H9 (cell line): Measurements from ENCODE around the gene LSM2. TPM values are rescaled to one million over a fixed set of nuclear protein-coding genes. Genes with fewer than 3 reads are reported as not detected.

Source experiments
- DNase-seq: peaks from one replicate; pipeline ENCODE4 v3.0.0-alpha.2; 2017
- H2AFZ ChIP-seq: one replicate; pipeline ENCODE4 v1.6.1; 2013; ENCODE audit warnings: mild to moderate bottlenecking, low read length, control low read depth, moderate library complexity
- H2AK5ac ChIP-seq: 2 replicates; pipeline ENCODE4 v1.6.1; 2013; ENCODE audit warnings: low read length, control low read depth, mixed read lengths; ENCODE audit not compliant: insufficient read length
- H2BK120ac ChIP-seq: one replicate; pipeline ENCODE4 v1.6.1; 2013; ENCODE audit warnings: low read depth, mild to moderate bottlenecking, low read length, control low read depth, inconsistent platforms; ENCODE audit not compliant: poor library complexity, severe bottlenecking
- H2BK12ac ChIP-seq: 2 replicates; pipeline ENCODE4 v1.6.1; 2013; ENCODE audit warnings: low read length, control low read depth, mixed read lengths, low read depth; ENCODE audit not compliant: insufficient read length
- H2BK15ac ChIP-seq: 2 replicates; pipeline ENCODE4 v1.6.1; 2013; ENCODE audit warnings: low read depth, low read length, control low read depth
- H2BK20ac ChIP-seq: one replicate; pipeline ENCODE4 v1.6.1; 2013; ENCODE audit warnings: low read depth, mild to moderate bottlenecking, low read length, control low read depth, inconsistent platforms; ENCODE audit not compliant: poor library complexity, severe bottlenecking
- H2BK5ac ChIP-seq: 2 replicates; pipeline ENCODE4 v1.6.1; 2013; ENCODE audit warnings: low read length, control low read depth, mixed read lengths; ENCODE audit not compliant: insufficient read length
- H3K14ac ChIP-seq: 2 replicates; pipeline ENCODE4 v1.6.1; 2013; ENCODE audit warnings: low read length, control low read depth; ENCODE audit not compliant: insufficient read depth
- H3K18ac ChIP-seq: 2 replicates; pipeline ENCODE4 v1.6.1; 2013; ENCODE audit warnings: low read depth, mild to moderate bottlenecking, mixed read lengths, low read length, control low read depth; ENCODE audit not compliant: insufficient read length
- H3K23ac ChIP-seq: 2 replicates; pipeline ENCODE4 v1.6.1; 2013; ENCODE audit warnings: low read length, control low read depth, mixed read lengths, low read depth; ENCODE audit not compliant: insufficient read length
- H3K23me2 ChIP-seq: 2 replicates; pipeline ENCODE4 v1.6.1; 2013; ENCODE audit warnings: low read depth, mild to moderate bottlenecking, mixed read lengths, low read length, control low read depth; ENCODE audit not compliant: insufficient read length, poor library complexity, severe bottlenecking
- H3K27ac ChIP-seq: 2 replicates; pipeline ENCODE4 v1.5.1; 2013; ENCODE audit warnings: low read length, control low read depth, mixed read lengths, low read depth; ENCODE audit not compliant: insufficient read length
- H3K27me3 ChIP-seq: 2 replicates; pipeline ENCODE4 v1.6.1; 2013; ENCODE audit warnings: low read length, control low read depth, inconsistent platforms; ENCODE audit not compliant: insufficient read depth
- H3K4ac ChIP-seq: 2 replicates; pipeline ENCODE4 v1.6.1; 2013; ENCODE audit warnings: low read depth, mild to moderate bottlenecking, control low read depth, inconsistent platforms, low read length, moderate library complexity
- H3K4me1 ChIP-seq: 2 replicates; pipeline ENCODE4 v1.6.1; 2013; ENCODE audit warnings: low read length, control low read depth, inconsistent platforms; ENCODE audit not compliant: insufficient read depth
- H3K4me2 ChIP-seq: 2 replicates; pipeline ENCODE4 v1.6.1; 2013; ENCODE audit warnings: low read length, control low read depth, mixed read lengths; ENCODE audit not compliant: insufficient read length, insufficient read depth
- H3K56ac ChIP-seq: 2 replicates; pipeline ENCODE4 v1.6.1; 2013; ENCODE audit warnings: low read depth, mild to moderate bottlenecking, mixed read lengths, low read length, control low read depth; ENCODE audit not compliant: insufficient read length
- H3K79me1 ChIP-seq: 2 replicates; pipeline ENCODE4 v1.6.1; 2013; ENCODE audit warnings: low read depth, mild to moderate bottlenecking, moderate library complexity, low read length, control low read depth, inconsistent platforms; ENCODE audit not compliant: insufficient read depth, poor library complexity, severe bottlenecking
- H3K79me2 ChIP-seq: 2 replicates; pipeline ENCODE4 v1.6.1; 2013; ENCODE audit warnings: low read length, control low read depth, inconsistent platforms; ENCODE audit not compliant: insufficient read depth
- H3K9ac ChIP-seq: 2 replicates; pipeline ENCODE4 v1.6.1; 2013; ENCODE audit warnings: low read length, control low read depth, mixed read lengths; ENCODE audit not compliant: insufficient read length; ENCODE audit errors: extremely low read depth
- H3K9me3 ChIP-seq: one replicate; pipeline ENCODE4 v1.6.1; 2013; ENCODE audit warnings: low read depth, low read length, inconsistent platforms; ENCODE audit not compliant: control insufficient read depth
- H3T11ph ChIP-seq: one replicate; pipeline ENCODE4 v1.6.1; 2013; ENCODE audit warnings: mild to moderate bottlenecking, low read length, control low read depth, inconsistent platforms
- H4K20me1 ChIP-seq: one replicate; pipeline ENCODE4 v1.6.1; 2013; ENCODE audit not compliant: control insufficient read depth, insufficient read length, insufficient read depth
- H4K5ac ChIP-seq: 2 replicates; pipeline ENCODE4 v1.6.1; 2013; ENCODE audit warnings: low read depth, mild to moderate bottlenecking, mixed read lengths, low read length, control low read depth; ENCODE audit not compliant: insufficient read length
- H4K8ac ChIP-seq: replicated peaks from 2 replicates; pipeline ENCODE4 v1.6.1; 2013; ENCODE audit warnings: low read length, control low read depth, mixed read lengths, low read depth; ENCODE audit not compliant: insufficient read length
- H4K91ac ChIP-seq: 2 replicates; pipeline ENCODE4 v1.6.1; 2013; ENCODE audit warnings: low read depth, mild to moderate bottlenecking, moderate library complexity, mixed read lengths, low read length, control low read depth; ENCODE audit not compliant: insufficient read length
- H3K27ac Mint-ChIP-seq, 3 experiments: 2 replicates in 2 of 3; 3 replicates in 1 of 3; pipeline ENCODE4 v1.8.0; 2020 to 2021; ENCODE audit warnings: mixed read lengths in 3 of 3, mild to moderate bottlenecking in 1 of 3, moderate library complexity in 1 of 3
- H3K27me3 Mint-ChIP-seq: 2 replicates; pipeline ENCODE4 v1.8.0; 2021; ENCODE audit warnings: low read depth, mild to moderate bottlenecking, moderate library complexity, mixed read lengths
- H3K36me3 Mint-ChIP-seq, 3 experiments: 2 replicates in 2 of 3; 3 replicates in 1 of 3; pipeline ENCODE4 v1.8.0; 2020 to 2021; ENCODE audit warnings: low read depth in 3 of 3, mixed read lengths in 3 of 3; ENCODE audit not compliant: insufficient read depth in 1 of 3
- H3K4me1 Mint-ChIP-seq, 2 experiments: 2 replicates each; pipeline ENCODE4 v1.8.0; 2020; ENCODE audit warnings: mixed read lengths in 2 of 2
- H3K4me3 Mint-ChIP-seq, 2 experiments: 2 replicates in 1 of 2; 3 replicates in 1 of 2; pipeline ENCODE4 v1.8.0; 2020 to 2021; ENCODE audit warnings: mild to moderate bottlenecking in 2 of 2, mixed read lengths in 2 of 2, moderate library complexity in 1 of 2
- H3K9me3 Mint-ChIP-seq, 2 experiments: 2 replicates in 1 of 2; 3 replicates in 1 of 2; pipeline ENCODE4 v1.8.0; 2020; ENCODE audit warnings: mild to moderate bottlenecking in 2 of 2, mixed read lengths in 2 of 2, moderate library complexity in 1 of 2
- WGBS: extraction: QIAGEN DNeasy Blood & Tissue Kit; methylation state at CpG from one replicate; pipeline ENCODE4 v1.1.7; 2013; ENCODE audit warnings: missing lambda C conversion rate, low lambda C conversion rate, mixed read lengths; ENCODE audit not compliant: insufficient read length; ENCODE audit errors: extremely low coverage; 5-methylcytosine and 5-hydroxymethylcytosine counted together
- total RNA-seq: library from RNA; stranded (reverse); gene quantifications from 2 replicates; pipeline ENCODE4 v1.2.1, GENCODE V29; 2021
- TF ChIP-seq, protein P1 (sequence below): fragments of 200-600 bp; sonication (generic); conservative IDR thresholded peaks from 3 replicates; pipeline ENCODE4 v1.8.0; 2021; ENCODE audit warnings: antibody characterized with exemption, mild to moderate bottlenecking

The LSM2 gene
- total RNA-seq, 1 experiment from 2014 or later, result 123 TPM

DNA sequence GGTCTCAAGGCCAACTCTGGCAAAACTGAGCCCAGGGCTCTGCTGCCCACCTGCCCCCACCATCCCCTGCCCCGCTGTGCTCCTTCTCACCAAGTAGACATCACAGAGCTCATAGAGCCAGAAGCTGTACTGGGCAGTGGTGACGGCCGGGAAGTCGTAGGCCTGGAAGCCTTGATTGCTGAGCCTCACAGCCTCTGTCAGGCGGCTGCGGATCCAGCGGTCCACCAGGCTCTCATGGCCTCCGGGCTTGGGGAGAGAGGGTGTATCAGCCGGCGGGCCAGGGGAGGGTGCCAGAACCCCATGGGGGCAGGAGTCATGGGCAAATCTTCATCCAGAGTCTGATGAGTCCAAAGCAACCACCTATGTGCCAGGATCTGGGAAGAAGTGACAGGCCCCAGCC, 26.9 kb downstream of the LSM2 start:
- Mint-ChIP-seq H3K9me3 (no peaks in the 10 kb centered on the region), H3K4me3 (no peak overlapping the region), H3K36me3 (peaks cover 43 to 68% (median 51%) of the 10 kb centered on the region in 3 experiments), H3K27ac (no peak overlapping the region), H3K27me3 (no peaks in the 10 kb centered on the region), H3K4me1 (peaks cover 5 to 10% of the 10 kb centered on the region in 2 experiments; a peak in 3 of 4 replicates)
- Histone ChIP-seq H3K56ac (no peak overlapping the region), H4K91ac (no peak overlapping the region), H2BK120ac (no peak overlapping the region), H3K9ac (no peak overlapping the region), H3K23me2 (no peaks in the 10 kb centered on the region), H3K79me1 (no peaks in the 10 kb centered on the region), H2BK5ac (no peak overlapping the region), H3K79me2 (no peaks in the 10 kb centered on the region), H4K5ac (no peak overlapping the region), H3T11ph (no peak overlapping the region), H3K4me1 (no peaks in the 10 kb centered on the region), H3K27ac (no peak overlapping the region), H3K9me3 (no peaks in the 10 kb centered on the region), H3K14ac (no peak overlapping the region), H3K23ac (no peak overlapping the region), H3K4ac (no peak overlapping the region), H2AK5ac (no peak overlapping the region), H3K4me2 (no peak overlapping the region), H4K8ac (no peak overlapping the region), H4K20me1 (no peaks in the 10 kb centered on the region), H3K18ac (no peak overlapping the region), H2BK15ac (no peak overlapping the region), H2AFZ (no peak overlapping the region), H2BK12ac (no peak overlapping the region), H2BK20ac (no peak overlapping the region), H3K27me3 (no peaks in the 10 kb centered on the region)
- WGBS, result no CpG with 5 or more reads among the region's 10 CpGs
- TF ChIP-seq, protein P1, sequence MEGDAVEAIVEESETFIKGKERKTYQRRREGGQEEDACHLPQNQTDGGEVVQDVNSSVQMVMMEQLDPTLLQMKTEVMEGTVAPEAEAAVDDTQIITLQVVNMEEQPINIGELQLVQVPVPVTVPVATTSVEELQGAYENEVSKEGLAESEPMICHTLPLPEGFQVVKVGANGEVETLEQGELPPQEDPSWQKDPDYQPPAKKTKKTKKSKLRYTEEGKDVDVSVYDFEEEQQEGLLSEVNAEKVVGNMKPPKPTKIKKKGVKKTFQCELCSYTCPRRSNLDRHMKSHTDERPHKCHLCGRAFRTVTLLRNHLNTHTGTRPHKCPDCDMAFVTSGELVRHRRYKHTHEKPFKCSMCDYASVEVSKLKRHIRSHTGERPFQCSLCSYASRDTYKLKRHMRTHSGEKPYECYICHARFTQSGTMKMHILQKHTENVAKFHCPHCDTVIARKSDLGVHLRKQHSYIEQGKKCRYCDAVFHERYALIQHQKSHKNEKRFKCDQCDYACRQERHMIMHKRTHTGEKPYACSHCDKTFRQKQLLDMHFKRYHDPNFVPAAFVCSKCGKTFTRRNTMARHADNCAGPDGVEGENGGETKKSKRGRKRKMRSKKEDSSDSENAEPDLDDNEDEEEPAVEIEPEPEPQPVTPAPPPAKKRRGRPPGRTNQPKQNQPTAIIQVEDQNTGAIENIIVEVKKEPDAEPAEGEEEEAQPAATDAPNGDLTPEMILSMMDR, result no peak
- DNase-seq, result no peak
